ENCODE results near the gene IQCM.

DNA sequence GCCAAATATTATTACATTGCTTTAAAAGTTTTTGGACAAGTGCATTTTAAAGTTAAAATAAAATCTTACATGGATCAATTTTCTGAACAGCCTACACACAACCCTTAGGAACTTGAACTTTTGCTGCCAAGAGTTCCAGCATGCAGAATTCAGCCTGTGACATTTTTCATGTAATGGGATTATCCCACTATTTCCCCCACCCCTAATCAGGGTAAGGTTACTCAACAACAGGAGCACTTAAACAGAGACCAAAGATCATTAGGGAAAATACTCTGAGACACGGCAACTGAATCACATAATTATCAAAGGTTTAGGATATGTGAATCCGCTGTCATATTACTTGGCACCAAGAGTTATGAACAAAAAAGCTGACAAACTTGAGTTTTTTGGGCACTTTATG is 47.2 kb downstream of the IQCM start:
- TF ChIP-seq, protein P1, sequence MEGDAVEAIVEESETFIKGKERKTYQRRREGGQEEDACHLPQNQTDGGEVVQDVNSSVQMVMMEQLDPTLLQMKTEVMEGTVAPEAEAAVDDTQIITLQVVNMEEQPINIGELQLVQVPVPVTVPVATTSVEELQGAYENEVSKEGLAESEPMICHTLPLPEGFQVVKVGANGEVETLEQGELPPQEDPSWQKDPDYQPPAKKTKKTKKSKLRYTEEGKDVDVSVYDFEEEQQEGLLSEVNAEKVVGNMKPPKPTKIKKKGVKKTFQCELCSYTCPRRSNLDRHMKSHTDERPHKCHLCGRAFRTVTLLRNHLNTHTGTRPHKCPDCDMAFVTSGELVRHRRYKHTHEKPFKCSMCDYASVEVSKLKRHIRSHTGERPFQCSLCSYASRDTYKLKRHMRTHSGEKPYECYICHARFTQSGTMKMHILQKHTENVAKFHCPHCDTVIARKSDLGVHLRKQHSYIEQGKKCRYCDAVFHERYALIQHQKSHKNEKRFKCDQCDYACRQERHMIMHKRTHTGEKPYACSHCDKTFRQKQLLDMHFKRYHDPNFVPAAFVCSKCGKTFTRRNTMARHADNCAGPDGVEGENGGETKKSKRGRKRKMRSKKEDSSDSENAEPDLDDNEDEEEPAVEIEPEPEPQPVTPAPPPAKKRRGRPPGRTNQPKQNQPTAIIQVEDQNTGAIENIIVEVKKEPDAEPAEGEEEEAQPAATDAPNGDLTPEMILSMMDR (optimal IDR thresholded peaks at IDR 0.05 in 1 of 3, IDR thresholded peaks at IDR 0.05 in 1 of 3, conservative IDR thresholded peaks at IDR 0.05 in 1 of 3; ENCODE audit: extremely low read depth in 1 of 3, insufficient read depth in 2 of 3, low read length in 3 of 3): no peak
- no peak for TF ChIP-seq EZH2 (IDR thresholded peaks at IDR 0.05; ENCODE audit: low read length)
